Measurements from ENCODE around the gene ADAMTS2.

Gene ADAMTS2

GRCh38 chr5:179139936-179140235, 205.4 kb downstream of the ADAMTS2 start:
- DNase-seq (ENCODE audit: low read depth, low spot score) = no peak

- DNase-seq (ENCODE audit: low read depth, low spot score) = no peak
These were observed 205.9 kb downstream of the ADAMTS2 start for GRCh38 chr5:179139111-179139935.

GRCh38 chr5:179138568-179138925, 206.7 kb downstream of the ADAMTS2 start:
- DNase-seq (ENCODE audit: low read depth, low spot score) = no peak

- no peak for DNase-seq (ENCODE audit: low read depth, low spot score)
These were observed 207.4 kb downstream of the ADAMTS2 start for GRCh38 chr5:179137643-179138567.

- DNase-seq (ENCODE audit: low read depth, low spot score) = no peak
These were observed 208.1 kb downstream of the ADAMTS2 start for GRCh38 chr5:179137016-179137642.

- no peak for DNase-seq (ENCODE audit: low read depth, low spot score)
These were observed 209.6 kb downstream of the ADAMTS2 start for GRCh38 chr5:179135441-179136215.

GRCh38 chr5:179135006-179135405, 210.3 kb downstream of the ADAMTS2 start:
- no peak for DNase-seq (ENCODE audit: low read depth, low spot score)

GRCh38 chr5:179134511-179134910, 210.8 kb downstream of the ADAMTS2 start:
- DNase-seq (ENCODE audit: low read depth, low spot score) = no peak

GRCh38 chr5:179132586-179133355, 212.5 kb downstream of the ADAMTS2 start:
- no peak for DNase-seq (ENCODE audit: low read depth, low spot score)

GRCh38 chr5:179131886-179132585, 213.2 kb downstream of the ADAMTS2 start:
- DNase-seq (ENCODE audit: low read depth, low spot score) = no peak

- no peak for DNase-seq (ENCODE audit: low read depth, low spot score)
These were observed 213.9 kb downstream of the ADAMTS2 start for GRCh38 chr5:179131321-179131835.

GRCh38 chr5:179130101-179130681, 215.1 kb downstream of the ADAMTS2 start:
- DNase-seq (ENCODE audit: low read depth, low spot score) = no peak

GRCh38 chr5:179129607-179130071, 215.6 kb downstream of the ADAMTS2 start:
- no peak for DNase-seq (ENCODE audit: low read depth, low spot score)

- no peak for DNase-seq (ENCODE audit: low read depth, low spot score)
These were observed 216.3 kb downstream of the ADAMTS2 start for GRCh38 chr5:179128976-179129375.

- DNase-seq (ENCODE audit: low read depth, low spot score) = no peak
These were observed 217.3 kb downstream of the ADAMTS2 start for GRCh38 chr5:179128041-179128365.

GRCh38 chr5:179127136-179128040, 217.9 kb downstream of the ADAMTS2 start:
- DNase-seq (ENCODE audit: low read depth, low spot score) = no peak

GRCh38 chr5:179126506-179126991, 218.7 kb downstream of the ADAMTS2 start:
- no peak for DNase-seq (ENCODE audit: low read depth, low spot score)

GRCh38 chr5:179125789-179126505, 219.3 kb downstream of the ADAMTS2 start:
- DNase-seq (ENCODE audit: low read depth, low spot score) = no peak

All from iPS DF 19.7 (cell line).